Measurements from ENCODE around the gene ALOX5.
"Not testable (repeated sequence)": the region's sequence is repeated elsewhere in the genome, so short reads cannot be mapped to it uniquely, and the experiment has no call there.

The ALOX5 gene

GRCh38 chr10:45375101-45375500, 1.1 kb downstream of the ALOX5 start:
- DNase-seq = no peak

- no peak for DNase-seq
These were observed 1.8 kb downstream of the ALOX5 start for GRCh38 chr10:45375716-45376231.

- DNase-seq = no peak
These were observed 2.4 kb downstream of the ALOX5 start for GRCh38 chr10:45376371-45376801.

GRCh38 chr10:45377321-45377720, 3.3 kb downstream of the ALOX5 start:
- no peak for DNase-seq

- DNase-seq = no peak
These were observed 3.8 kb downstream of the ALOX5 start for GRCh38 chr10:45377858-45378257.

GRCh38 chr10:45378914-45379726, 5.1 kb downstream of the ALOX5 start:
- no peak for DNase-seq

DNA sequence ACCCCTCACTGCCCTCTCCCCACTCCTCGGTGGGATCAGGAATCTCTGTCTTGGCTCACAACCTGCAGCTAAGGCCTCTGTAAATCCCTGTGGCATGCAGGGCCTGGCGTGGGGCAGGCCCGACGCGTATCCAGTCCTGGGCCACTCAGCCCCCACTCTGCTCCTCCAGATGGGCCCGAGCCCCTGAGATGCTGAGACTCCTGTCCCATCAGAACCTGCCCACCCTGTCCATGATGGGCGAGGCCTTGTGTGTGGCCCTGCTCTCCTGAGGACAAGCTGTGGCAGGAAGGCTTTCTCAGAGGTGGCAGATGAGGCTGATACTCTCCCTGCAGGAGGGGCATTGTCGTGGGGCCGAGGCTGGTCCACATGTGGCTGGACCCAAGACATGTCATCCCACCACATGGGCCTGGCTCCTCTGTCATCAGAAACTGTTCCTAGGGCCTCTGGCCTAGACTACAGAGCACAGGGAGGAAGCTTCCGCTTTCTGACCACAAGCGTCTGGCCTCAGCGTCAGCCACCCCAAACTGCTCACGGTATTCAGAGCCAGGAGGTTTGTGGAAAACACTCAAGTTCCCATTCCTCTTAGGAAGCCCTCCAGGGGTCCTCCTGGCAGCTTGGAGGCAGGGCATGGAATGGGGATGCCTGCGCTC, 6.0 kb downstream of the ALOX5 start:
- no peak for DNase-seq

GRCh38 chr10:45380903-45381620, 7.0 kb downstream of the ALOX5 start:
- DNase-seq = no peak

GRCh38 chr10:45382591-45382990, 8.6 kb downstream of the ALOX5 start:
- DNase-seq = no peak

DNA sequence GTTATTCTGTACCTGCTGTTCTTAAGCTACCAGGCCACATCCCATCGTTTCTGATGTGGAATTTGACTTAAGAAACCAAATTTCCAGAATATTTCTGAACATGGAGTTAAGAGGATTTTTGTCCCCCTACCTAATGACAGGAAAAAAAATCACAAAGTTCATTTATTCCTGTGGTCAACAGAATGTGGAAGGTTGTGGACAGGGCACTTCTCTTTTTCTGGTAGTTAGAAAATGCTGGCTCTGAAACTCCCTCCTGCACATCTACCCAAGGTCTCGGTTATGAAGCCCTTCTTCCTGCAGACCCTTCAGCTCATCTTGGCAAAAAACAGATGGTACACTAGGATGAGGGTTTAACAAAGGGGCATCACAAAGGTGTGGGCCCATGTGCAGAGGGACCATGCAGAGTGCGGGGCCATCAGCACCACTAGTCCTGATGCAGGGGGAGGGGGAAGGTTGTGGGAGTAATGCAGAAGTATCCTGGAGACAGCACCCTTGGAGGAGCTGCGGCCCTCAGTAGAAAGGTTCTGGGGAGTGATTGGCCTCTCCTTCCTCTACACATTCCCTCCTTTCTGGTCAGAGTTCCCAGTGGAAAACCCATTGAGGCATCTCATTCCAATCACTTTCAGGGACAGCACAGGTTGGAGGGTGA, 9.8 kb downstream of the ALOX5 start:
- DNase-seq = no peak

DNA sequence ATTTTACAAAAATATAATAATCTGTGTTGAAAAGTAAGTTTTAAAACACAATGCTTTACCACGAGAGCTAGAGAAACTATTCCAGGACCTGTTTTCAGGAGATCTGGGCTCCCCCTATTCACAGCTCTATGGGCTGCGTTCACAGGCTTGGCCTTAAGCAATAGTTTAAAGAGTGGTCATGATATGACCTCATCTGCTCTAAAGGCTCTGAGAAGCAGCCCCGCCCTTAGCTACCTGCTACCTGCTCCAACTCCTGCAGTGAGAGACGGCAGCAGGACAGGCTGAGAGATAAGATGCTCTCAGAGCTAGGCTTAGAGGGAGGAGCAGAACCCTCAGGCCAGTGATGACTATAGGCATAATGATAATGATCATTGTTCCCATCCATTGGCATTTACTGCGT, 12.6 kb downstream of the ALOX5 start:
- DNase-seq = no peak

DNA sequence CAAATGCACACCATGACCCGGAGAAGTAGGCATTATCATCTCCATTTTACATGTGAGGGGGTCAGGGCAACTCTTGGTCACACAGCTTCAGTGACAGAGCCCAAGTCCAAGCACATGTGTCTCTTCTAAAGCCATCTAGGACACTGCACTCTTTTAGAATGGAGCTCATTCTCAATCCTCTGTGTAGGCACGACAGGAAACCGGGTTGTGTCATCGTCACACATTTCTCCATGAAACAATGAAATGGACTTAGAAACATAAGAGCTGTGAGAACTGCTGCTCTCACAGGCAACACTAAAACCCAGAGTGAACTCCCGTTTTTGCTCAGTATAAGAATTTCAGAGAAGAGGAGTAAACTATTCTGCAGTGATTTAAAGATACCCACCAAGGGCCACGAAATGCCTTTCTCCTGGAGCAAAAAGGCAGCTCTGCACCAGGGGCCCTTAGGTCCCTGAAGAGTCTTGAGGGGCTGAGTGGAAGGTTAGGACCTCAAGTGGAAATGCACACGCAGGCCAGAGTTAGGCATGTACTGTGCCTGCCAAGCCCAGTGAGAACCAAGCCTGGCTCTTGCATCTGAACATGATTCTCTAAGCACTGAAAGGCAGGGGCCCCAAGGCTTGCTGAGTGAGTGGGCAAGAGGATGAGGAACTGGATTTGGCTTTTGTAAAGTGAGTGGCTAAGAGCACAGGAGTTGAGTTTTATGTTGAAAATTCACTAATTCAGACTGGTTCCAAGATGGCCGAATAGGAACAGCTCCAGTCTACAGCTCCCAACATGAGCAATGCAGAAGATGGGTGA, 13.3 kb downstream of the ALOX5 start:
- DNase-seq = no peak

DNA sequence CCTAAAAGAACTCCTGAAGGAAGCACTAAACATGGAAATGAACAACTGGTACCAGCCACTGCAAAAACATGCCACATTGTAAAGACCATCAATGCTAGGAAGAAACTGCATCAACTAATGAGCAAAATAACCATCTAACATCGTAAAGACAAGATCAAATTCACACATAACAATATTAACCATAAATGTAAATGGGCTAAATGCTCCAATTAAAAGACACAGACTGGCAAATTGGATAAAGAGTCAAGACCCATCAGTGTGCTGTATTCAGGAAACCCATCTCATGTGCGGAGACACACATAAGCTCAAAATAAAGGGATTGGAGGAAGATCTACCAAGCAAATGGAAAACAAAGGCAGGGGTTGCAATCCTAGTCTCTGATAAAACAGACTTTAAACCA, 15.7 kb downstream of the ALOX5 start:
- not testable (repeated sequence) for DNase-seq

DNA sequence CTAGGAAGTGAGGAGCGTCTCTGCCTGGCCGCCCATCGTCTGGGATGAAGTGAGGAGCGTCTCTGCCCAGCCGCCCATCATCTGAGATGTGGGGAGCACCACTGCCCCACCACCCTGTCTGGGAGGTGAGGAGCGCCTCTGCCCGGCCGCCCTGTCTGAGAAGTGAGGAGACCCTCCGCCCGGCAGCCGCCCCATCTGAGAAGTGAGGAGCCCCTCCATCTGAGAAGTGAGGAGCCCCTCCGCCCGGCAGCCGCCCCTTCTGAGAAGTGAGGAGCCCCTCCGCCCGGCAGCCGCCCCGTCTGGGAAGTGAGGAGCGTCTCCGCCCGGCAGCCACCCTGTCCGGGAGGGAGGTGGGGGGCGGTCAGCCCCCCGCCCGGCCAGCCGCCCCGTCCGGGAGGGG, 17.6 kb downstream of the ALOX5 start:
- DNase-seq = not testable (repeated sequence)

- DNase-seq = no peak
These were observed 21.5 kb downstream of the ALOX5 start for GRCh38 chr10:45395554-45395953.

GRCh38 chr10:45398595-45398994, 24.6 kb downstream of the ALOX5 start:
- no peak for DNase-seq

DNA sequence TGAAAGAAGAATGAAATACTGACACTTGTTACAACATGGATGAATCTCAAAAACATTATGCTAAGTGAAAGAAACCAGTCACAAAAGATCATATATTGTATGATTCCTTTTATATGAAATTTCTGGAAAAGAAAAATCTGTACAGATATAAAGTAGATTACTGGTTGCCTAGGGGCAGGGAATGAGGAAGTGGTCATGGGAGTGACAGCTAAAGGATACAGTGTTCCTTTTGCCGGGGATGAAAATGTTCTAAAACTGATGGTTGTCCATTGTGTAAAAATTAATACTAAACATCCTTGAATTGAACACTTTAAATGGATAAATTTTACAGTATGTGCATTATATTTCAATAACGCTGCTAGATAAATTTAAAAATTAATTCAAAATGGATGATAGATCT, 25.1 kb downstream of the ALOX5 start:
- no peak for DNase-seq

GRCh38 chr10:45403151-45403550, 29.1 kb downstream of the ALOX5 start:
- no peak for DNase-seq

GRCh38 chr10:45404087-45404769, 30.2 kb downstream of the ALOX5 start:
- no peak for DNase-seq

GRCh38 chr10:45404770-45405120, 30.7 kb downstream of the ALOX5 start:
- no peak for DNase-seq

GRCh38 chr10:45407542-45407941, 33.5 kb downstream of the ALOX5 start:
- DNase-seq = no peak

Data from CD4-positive, alpha-beta T cell treated with Interleukin-17A for 4 hours (primary cell).